GM12874 (cell line): ENCODE measurements around the gene MXRA8.

Experiments used
- TF ChIP-seq, protein P1 (sequence below): IDR thresholded peaks from 2 replicates; pipeline ENCODE4 v1.5.1; 2011; ENCODE audit warnings: low read depth, mild to moderate bottlenecking, control low read depth, low read length, moderate library complexity; ENCODE audit not compliant: insufficient read depth

MXRA8 gene

DNA sequence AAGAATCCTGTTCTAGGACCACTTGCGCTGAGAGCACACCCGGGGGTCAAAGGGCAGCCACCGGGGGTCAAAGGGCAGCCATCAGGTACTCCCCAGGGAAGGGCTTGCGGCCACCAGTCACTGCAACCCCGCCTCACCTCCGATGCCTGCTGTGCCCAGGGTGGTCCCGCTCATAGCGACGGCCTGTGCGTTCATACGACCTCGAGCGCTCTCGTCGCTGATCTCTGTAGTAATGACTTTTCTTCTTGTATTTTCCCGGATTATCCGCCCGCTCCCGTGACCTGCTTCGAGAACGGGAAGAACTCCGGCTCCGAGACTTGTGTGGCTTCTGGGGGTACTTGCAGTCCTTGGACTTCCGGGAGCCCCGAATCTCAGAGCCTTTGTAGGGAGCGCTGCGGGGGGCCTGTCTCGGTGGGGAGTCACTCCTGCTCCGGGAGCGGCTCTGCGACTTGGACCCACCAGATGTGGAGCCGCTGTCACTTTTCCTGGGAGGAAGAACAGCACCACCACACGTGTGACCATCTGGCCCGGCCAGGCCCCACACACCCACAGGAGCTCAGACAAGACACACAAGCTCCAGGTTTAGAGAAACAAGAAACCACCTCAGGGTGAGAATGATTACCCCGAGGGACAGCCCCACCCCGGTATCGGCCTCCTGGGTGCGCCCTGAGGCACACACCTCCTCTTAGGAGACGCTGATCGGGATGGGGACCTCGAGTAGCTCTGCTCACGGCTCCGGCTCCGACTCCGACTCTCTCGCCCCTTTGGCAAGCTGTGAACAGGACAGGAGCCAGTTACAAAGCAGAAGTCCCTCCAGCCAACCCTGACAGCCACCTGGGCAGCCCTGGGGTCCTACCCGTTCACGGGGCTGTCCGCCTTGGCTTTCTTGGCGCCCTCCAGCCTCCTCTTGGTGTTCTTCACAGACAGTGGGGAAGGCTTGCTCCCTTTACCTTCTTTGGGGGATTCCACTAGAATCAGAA is 29.0 kb upstream of the MXRA8 start:
- TF ChIP-seq, protein P1, sequence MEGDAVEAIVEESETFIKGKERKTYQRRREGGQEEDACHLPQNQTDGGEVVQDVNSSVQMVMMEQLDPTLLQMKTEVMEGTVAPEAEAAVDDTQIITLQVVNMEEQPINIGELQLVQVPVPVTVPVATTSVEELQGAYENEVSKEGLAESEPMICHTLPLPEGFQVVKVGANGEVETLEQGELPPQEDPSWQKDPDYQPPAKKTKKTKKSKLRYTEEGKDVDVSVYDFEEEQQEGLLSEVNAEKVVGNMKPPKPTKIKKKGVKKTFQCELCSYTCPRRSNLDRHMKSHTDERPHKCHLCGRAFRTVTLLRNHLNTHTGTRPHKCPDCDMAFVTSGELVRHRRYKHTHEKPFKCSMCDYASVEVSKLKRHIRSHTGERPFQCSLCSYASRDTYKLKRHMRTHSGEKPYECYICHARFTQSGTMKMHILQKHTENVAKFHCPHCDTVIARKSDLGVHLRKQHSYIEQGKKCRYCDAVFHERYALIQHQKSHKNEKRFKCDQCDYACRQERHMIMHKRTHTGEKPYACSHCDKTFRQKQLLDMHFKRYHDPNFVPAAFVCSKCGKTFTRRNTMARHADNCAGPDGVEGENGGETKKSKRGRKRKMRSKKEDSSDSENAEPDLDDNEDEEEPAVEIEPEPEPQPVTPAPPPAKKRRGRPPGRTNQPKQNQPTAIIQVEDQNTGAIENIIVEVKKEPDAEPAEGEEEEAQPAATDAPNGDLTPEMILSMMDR: no peak

DNA sequence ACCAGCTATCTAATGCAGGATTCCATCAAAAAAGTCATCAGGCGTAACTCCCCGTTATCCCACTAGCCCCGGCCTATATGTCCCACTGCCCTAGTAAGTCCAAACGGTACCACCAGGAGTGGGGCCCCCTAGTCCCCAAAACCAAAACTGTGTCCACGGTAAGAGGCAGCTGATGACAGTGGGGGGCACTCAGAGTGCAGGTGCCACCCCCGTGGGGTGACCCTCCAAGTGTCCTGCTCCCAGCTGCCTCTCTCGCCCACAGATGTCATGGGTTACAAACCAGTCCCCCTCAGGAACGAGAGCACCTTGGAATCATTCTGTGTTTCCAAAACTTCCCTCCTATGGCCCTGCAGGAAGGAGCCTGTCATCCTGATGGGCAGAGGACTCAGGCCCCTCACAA is 27.6 kb upstream of the MXRA8 start:
- TF ChIP-seq, protein P1: no peak

DNA sequence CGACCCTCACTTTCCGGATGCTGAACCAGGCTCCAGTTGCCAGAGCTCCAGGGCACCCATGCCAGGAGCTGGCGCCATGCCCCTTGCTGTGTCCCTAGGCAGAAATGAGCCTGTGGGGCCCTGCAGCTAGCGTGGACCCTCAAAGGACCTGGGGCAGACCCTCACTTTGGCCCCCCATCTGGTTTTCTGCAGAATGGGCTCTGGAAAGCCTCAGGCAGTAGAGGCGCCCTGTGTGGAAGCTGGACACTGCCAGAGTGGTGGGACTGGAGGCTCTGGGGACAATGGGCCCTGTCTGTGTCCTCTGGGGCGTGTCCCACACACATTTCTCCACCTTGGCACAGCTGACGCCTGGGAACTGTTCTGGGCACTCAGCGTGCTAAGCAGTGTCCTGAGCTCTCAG is 22.9 kb upstream of the MXRA8 start:
- TF ChIP-seq, protein P1: no peak

DNA sequence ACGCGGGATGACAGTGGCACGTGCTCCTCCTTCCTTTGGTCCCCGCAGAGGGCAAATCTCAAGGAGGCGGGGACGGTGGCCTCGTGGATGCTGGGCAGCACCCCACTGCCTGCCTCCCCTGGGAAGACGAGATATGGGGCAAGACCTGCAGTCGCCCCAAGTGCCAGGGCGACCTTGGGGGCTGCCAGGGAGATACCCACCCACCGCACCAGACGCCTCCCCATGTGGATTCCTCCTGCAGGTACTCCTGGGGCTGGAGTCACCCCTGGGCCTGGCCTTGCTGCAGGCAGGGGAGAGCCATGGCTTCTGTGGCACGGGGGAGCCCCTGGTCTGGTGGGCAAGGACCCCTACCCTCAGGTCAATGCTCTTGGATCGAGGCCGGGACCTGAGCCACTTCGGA is 22.5 kb upstream of the MXRA8 start:
- TF ChIP-seq, protein P1: no peak

DNA sequence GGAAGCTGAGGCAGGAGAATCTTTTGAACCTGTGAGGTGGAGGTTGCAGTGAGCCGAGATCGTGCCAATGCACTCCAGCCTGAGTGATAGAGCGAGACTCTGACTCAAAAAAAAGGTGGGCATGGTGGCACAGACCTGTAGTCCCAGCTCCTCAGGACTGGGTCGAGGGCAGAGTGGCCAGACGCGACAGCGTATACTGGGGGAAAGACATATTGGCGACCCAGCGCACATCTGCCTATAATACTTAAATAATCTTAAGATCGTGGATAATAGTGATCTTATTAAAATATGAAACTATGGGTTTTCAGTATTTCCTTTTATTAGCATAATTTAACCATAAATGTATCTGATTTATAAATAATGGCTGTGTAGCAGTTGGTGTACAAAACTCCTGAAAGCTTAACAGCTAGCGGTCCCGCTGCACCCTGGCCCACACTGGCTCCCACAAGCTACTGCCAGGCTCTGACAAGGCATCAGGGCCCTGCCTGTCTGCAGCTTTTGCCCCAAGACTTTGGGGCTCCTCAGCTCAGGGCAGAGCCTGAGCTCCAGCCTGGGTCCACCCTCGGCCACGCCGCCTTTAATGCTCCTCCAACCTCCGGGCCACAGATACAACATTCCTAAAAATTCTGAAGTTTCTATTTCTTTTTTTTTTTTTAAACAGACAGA is 19.3 kb upstream of the MXRA8 start:
- TF ChIP-seq, protein P1: no peak

DNA sequence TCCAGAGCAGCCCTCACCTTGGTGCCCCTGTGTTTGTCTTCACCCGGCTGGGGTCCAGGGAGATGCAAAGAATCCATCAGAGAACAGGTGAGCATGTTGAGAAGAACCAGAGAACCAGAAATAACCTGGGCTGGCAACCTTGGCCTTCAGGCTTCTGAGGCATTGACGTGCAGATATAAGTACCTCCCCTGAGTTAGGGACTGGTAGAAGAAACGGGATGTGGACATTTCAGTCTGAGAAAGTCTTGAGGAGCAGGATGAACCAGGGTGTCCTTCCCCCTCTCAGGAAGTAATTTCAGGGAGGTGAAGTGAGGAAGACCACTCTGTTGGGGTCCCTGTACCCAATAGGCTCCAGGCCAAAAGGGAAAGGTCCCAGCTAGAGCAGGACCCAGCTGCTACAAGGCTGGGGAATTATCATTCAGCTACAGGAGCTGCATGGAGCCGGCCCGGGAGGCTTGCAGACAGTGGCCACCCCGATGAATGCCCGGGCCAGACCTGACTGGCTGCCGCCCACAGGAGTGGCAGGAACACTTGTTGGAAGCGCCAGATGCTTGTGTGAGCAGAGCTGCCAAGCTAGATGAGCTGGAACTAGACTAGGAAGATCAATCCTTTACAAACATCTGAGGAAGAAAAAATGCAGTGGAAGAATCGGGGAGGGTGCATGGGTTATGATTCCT is 18.3 kb upstream of the MXRA8 start:
- TF ChIP-seq, protein P1: no peak
